GM13977 (cell line): Measurements from ENCODE around the gene ELF4.

Source experiments
- DNase-seq: peaks from one replicate; pipeline ENCODE4 v3.0.0; 2012; ENCODE audit warnings: low spot score
- in situ Hi-C: fragments of 300-500 bp; cut with MboI; formaldehyde crosslinking; loops from one replicate; pipeline ENCODE4 v1.12.0; 2022; ENCODE audit warnings: low sequenced_read_pairs, low pct_unique_long_range_greater_than_20kb, mixed read lengths, inconsistent platforms; ENCODE audit not compliant: unreplicated experiment
- TF ChIP-seq, protein P1 (sequence below): IDR thresholded peaks from 2 replicates; pipeline ENCODE4 v1.5.1; 2012; ENCODE audit warnings: mild to moderate bottlenecking, control low read depth; ENCODE audit not compliant: insufficient read depth; ENCODE audit errors: extremely low read depth, missing control alignments

Gene ELF4

DNA sequence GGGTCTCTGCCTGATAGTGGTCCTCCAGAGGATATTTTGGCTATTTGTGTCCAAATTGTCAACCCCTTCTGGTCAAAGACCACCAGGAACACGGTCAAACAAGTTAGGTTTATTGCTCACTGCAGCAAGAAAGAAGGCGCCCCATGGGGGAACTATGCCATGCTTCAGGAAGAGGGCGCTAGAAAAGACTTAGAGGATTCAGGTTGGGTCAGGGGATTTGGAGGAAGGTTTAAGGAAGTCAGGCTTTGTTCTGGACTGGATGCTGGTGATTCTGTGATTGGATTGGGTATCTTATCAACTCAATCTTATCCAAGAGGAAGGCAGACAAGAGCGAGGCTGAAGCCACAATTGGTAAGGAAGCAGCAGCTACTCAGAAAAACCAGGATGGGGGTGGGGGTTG lies 14.3 kb upstream of the ELF4 start:
- TF ChIP-seq, protein P1, sequence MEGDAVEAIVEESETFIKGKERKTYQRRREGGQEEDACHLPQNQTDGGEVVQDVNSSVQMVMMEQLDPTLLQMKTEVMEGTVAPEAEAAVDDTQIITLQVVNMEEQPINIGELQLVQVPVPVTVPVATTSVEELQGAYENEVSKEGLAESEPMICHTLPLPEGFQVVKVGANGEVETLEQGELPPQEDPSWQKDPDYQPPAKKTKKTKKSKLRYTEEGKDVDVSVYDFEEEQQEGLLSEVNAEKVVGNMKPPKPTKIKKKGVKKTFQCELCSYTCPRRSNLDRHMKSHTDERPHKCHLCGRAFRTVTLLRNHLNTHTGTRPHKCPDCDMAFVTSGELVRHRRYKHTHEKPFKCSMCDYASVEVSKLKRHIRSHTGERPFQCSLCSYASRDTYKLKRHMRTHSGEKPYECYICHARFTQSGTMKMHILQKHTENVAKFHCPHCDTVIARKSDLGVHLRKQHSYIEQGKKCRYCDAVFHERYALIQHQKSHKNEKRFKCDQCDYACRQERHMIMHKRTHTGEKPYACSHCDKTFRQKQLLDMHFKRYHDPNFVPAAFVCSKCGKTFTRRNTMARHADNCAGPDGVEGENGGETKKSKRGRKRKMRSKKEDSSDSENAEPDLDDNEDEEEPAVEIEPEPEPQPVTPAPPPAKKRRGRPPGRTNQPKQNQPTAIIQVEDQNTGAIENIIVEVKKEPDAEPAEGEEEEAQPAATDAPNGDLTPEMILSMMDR: no peak
- in situ Hi-C loops: no loop called here

GRCh38 chrX:130121505-130121800 lies 11.2 kb upstream of the ELF4 start:
- DNase-seq: no peak
- TF ChIP-seq, protein P1: no peak
- in situ Hi-C loops: no loop called here

More for the DNA sequence above, 14.3 kb upstream of the ELF4 start:
- no peak for DNase-seq

DNA sequence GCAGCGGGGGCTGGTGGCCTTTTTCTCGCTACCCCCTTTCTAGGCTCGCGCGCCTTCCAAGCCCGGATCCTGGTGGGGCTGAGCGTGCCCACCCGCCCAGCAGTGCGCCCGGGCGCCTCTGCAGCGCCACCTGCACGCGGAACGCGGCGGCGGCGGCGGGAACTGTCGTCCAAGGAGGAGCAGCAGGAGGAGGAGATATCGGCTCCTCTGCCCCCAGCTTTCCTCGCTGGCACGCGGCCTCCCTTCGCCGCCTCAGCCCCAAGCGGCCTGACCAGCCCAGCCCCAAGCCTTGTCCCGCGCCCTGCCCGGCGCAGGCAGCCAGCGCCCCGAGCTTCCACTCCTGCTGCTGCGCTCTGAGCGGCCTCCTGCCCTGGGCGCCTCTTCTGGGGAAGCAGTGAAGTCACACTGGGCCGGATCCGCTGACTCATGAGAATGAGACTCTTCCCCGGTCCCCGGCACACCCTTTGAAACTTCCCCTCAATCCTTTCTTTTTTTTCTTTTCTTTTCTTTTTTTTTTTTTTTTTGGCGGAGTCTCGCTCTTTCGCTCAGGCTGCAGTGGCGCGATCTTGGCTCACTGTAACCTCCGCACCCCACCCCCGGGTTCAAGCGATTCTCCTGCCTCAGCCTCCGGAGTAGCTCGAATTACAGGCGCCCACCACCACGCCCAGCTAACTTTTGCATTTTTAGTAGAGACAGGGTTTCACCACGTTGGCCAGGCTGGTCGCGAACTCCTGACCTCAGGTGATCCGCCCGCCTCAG lies 10.6 kb upstream of the ELF4 start:
- peak; percentile 79 for DNase-seq
- TF ChIP-seq, protein P1: peak; percentile 75
- in situ Hi-C loops: no loop called here

- peak; percentile 60 for DNase-seq
- TF ChIP-seq, protein P1: peak; percentile 33
- in situ Hi-C loops: no loop called here
These were observed 10.0 kb upstream of the ELF4 start for GRCh38 chrX:130120321-130120731.

DNA sequence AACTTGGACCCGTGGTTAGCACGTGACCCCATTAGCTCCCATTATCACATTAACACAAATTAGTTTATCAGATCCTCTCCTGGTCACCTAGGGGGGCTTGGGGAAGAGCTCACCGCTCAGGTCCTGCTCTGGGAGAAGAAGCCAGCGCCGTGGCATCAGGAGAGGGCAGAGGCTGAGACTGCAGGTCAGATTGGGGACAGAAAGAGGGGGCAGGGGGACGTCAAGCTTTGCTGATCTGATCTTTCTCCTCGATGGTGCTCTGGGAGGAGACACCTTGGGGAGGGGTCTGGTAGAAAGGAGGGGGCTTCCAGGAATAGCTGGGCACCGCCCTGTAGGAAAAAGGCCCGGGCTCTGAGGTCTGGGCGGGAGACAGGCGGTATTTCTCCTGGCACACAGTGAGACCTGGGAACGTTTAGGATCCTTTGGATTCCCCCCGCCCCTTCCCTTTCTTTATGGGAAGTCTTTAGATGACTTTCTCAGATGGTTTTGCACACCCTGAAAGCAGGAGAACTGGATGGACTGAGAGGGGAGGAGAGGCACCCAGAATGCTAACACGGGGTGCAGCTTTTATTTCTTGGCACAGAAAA lies 9.1 kb upstream of the ELF4 start:
- TF ChIP-seq, protein P1: no peak
- DNase-seq: no peak
- in situ Hi-C loops: no loop called here

GRCh38 chrX:130118441-130119311 lies 8.4 kb upstream of the ELF4 start:
- TF ChIP-seq, protein P1: no peak
- DNase-seq: no peak
- in situ Hi-C loops: no loop called here
